HepG2 (cell line): Measurements from ENCODE around the gene ATP1A1. TPM values are rescaled to one million over a fixed set of nuclear protein-coding genes. Genes with fewer than 3 reads are reported as not detected.

Experiments used
- ATF3 ChIP-seq: sonication (generic); formaldehyde crosslinking; IDR thresholded peaks from 2 replicates; pipeline ENCODE4 v1.4.0; 2020; ENCODE audit warnings: missing genetic modification reagents
- FOXA1 ChIP-seq, 2 experiments: fragments of 450-650 bp in 1 of 2; sonication (generic) in 1 of 2; formaldehyde crosslinking in 1 of 2; IDR thresholded peaks; 2 replicates each; pipeline versions ENCODE4 v1.4.0 to v1.6.1; 2016 to 2020; ENCODE audit warnings: missing genetic modification reagents in 1 of 2
- JDP2 ChIP-seq: sonication (generic); formaldehyde crosslinking; IDR thresholded peaks from 2 replicates; pipeline ENCODE4 v1.8.1; 2022; ENCODE audit warnings: missing genetic modification reagents, borderline replicate concordance
- KMT2A ChIP-seq: sonication (generic); formaldehyde crosslinking; IDR thresholded peaks from 2 replicates; pipeline ENCODE4 v1.4.0; 2020; ENCODE audit warnings: missing genetic modification reagents
- PAXIP1 ChIP-seq: sonication (generic); formaldehyde crosslinking; conservative IDR thresholded peaks from 2 replicates; pipeline ENCODE4 v1.4.0; 2020; ENCODE audit warnings: mild to moderate bottlenecking, missing genetic modification reagents, moderate library complexity
- SALL1 ChIP-seq: sonication (generic); formaldehyde crosslinking; IDR thresholded peaks from 2 replicates; pipeline ENCODE4 v1.8.0; 2022; ENCODE audit warnings: mild to moderate bottlenecking, missing genetic modification reagents
- ZNF263 ChIP-seq: sonication (generic); formaldehyde crosslinking; IDR thresholded peaks from 2 replicates; pipeline ENCODE4 v1.4.0; 2020; ENCODE audit warnings: missing genetic modification reagents
- ZNF644 ChIP-seq: IDR thresholded peaks from 2 replicates; pipeline ENCODE4 v1.6.1; 2016; ENCODE audit warnings: low read depth
- polyA plus RNA-seq, 8 experiments: library from polyadenylated mRNA; depleted of rRNA in 3 of 8; stranded (reverse) in 7 of 8; unstranded in 1 of 8; fragments of >200 nt; fragmentation: Illumina TruSeq in 4 of 8; extraction: Trizol in 4 of 8; gene quantifications; 2 replicates each; pipeline versions ENCODE4 v1.2.1 to v1.2.3, GENCODE V29; 2011 to 2016; ENCODE audit warnings: low read depth in 4 of 8, missing spikeins in 1 of 8, mixed read lengths in 1 of 8; ENCODE audit not compliant: insufficient read depth in 1 of 8
- total RNA-seq, 5 experiments: library from RNA; depleted of rRNA; stranded (reverse); fragments of >200 nt; fragmentation: Illumina TruSeq; extraction: Trizol; gene quantifications; 2 replicates each; pipeline ENCODE4 v1.2.3, GENCODE V29; 2016; ENCODE audit warnings: low read depth in 1 of 5
- TF ChIP-seq, protein P1 (sequence below): sonication (generic); formaldehyde crosslinking; IDR thresholded peaks from 2 replicates; pipeline ENCODE4 v1.5.1; 2020; ENCODE audit warnings: mild to moderate bottlenecking, missing genetic modification reagents, moderate library complexity
- TF ChIP-seq, protein P2 (sequence below), 2 experiments: sonication (generic) in 1 of 2; formaldehyde crosslinking in 1 of 2; IDR thresholded peaks; 2 replicates each; pipeline versions ENCODE4 v1.5.1 to v1.6.1; 2011 to 2020; ENCODE audit warnings: borderline replicate concordance in 1 of 2, low read depth in 1 of 2, low read length in 1 of 2, mild to moderate bottlenecking in 1 of 2, missing genetic modification reagents in 1 of 2, moderate library complexity in 1 of 2

The ATP1A1 gene
- total and polyA plus RNA-seq, 2 of the 13 experiments (the other 11 are each of a cell fraction or from before 2014, with no cell fraction given): 280 to 705 TPM

DNA sequence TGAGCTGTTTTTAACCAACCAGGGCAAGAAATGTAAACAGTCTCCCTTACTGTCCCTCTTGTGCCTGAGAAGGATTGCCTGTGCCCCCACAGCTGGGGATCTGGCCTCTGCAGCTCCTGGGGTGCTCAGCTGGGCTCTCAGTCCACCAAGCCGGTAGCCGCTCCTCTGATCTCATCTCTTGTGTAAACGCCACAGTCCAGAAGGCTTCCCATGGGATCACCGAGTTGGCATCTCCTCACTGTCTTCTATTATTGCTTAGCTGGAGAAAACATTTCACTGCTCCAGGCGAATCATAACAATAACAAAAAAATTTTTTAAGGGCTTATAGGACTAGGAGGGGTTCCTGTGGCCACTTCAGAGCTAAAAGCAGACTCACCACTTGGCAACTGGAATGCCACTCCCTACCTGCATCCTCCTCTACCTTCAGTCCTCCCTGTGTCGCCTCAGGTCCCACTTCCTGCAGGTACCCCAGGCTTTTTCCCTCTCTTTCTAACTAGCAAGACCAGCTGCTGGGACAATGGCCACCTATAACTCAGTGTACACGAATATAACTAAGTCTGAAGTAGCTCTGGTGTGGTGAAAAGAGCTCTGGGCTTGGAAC lies 75.8 kb downstream of the ATP1A1 start (continued):
- TF ChIP-seq ATF3 (CRISPR knock-in tag): peak; percentile 51; the same call in 1 of the 2 replicates
- peak; percentile 61 for TF ChIP-seq SALL1
- 0 out of 2 replicates have a peak, but pooled peaks have one; percentile 47 for TF ChIP-seq ZNF644 (CRISPR knock-in tag)
- peak; percentile 35; the same call in 1 of the 2 replicates for TF ChIP-seq ZNF263
- TF ChIP-seq JDP2 (CRISPR knock-in tag): no peak
- TF ChIP-seq, protein P1, sequence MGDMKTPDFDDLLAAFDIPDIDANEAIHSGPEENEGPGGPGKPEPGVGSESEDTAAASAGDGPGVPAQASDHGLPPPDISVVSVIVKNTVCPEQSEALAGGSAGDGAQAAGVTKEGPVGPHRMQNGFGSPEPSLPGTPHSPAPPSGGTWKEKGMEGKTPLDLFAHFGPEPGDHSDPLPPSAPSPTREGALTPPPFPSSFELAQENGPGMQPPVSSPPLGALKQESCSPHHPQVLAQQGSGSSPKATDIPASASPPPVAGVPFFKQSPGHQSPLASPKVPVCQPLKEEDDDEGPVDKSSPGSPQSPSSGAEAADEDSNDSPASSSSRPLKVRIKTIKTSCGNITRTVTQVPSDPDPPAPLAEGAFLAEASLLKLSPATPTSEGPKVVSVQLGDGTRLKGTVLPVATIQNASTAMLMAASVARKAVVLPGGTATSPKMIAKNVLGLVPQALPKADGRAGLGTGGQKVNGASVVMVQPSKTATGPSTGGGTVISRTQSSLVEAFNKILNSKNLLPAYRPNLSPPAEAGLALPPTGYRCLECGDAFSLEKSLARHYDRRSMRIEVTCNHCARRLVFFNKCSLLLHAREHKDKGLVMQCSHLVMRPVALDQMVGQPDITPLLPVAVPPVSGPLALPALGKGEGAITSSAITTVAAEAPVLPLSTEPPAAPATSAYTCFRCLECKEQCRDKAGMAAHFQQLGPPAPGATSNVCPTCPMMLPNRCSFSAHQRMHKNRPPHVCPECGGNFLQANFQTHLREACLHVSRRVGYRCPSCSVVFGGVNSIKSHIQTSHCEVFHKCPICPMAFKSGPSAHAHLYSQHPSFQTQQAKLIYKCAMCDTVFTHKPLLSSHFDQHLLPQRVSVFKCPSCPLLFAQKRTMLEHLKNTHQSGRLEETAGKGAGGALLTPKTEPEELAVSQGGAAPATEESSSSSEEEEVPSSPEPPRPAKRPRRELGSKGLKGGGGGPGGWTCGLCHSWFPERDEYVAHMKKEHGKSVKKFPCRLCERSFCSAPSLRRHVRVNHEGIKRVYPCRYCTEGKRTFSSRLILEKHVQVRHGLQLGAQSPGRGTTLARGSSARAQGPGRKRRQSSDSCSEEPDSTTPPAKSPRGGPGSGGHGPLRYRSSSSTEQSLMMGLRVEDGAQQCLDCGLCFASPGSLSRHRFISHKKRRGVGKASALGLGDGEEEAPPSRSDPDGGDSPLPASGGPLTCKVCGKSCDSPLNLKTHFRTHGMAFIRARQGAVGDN (CRISPR knock-in tag): peak; percentile 38
- TF ChIP-seq KMT2A (CRISPR knock-in tag): no peak
- 0 out of 2 replicates have a peak, but pooled peaks have one; percentile 18 for TF ChIP-seq PAXIP1
- TF ChIP-seq, protein P2, sequence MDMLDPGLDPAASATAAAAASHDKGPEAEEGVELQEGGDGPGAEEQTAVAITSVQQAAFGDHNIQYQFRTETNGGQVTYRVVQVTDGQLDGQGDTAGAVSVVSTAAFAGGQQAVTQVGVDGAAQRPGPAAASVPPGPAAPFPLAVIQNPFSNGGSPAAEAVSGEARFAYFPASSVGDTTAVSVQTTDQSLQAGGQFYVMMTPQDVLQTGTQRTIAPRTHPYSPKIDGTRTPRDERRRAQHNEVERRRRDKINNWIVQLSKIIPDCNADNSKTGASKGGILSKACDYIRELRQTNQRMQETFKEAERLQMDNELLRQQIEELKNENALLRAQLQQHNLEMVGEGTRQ (IDR thresholded peaks at IDR 0.05; ENCODE audit: low read depth, low read length): no peak
- TF ChIP-seq, protein P2 (CRISPR knock-in tag; IDR thresholded peaks at IDR 0.05; ENCODE audit: borderline replicate concordance): no peak
- no peak for TF ChIP-seq FOXA1 (IDR thresholded peaks at IDR 0.05)
- peak; percentile 71 for TF ChIP-seq FOXA1 (CRISPR knock-in tag; IDR thresholded peaks at IDR 0.05)
